ENCODE measurements around the gene OSBPL9. TPM values are rescaled to one million over a fixed set of nuclear protein-coding genes. Genes with fewer than 3 reads are reported as not detected.
A peak's percentile ranks its signal among the peaks of the same experiment; 100 is the strongest.

Gene OSBPL9
- total and polyA plus RNA-seq, 7 donors, result 31.8 to 81.5 (median 49.7) TPM

DNA sequence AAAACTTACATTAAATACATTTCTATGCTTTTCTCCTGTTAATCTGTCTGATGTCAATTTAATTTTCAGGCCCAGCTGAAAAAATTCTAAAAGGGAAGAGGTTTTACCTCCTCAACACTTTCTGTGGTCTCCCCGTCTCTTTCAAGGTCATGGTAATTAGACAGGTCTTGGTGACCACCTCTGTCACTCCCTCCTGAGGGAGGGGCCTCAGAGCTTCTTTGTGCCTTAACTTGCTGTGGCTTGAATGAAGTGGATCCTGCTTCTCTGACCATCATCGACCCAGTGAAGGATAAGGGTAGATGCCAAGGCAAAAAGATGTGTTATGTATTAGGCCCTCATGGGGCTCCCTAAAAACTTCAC is 40.8 kb upstream of the OSBPL9 start:
- H3K36me3 ChIP-seq, result no peaks in the 10 kb centered on the region
- H3K9me3 ChIP-seq, result no peaks in the 10 kb centered on the region
- H3K27ac ChIP-seq, result no peak overlapping the region
- H3K4me1 ChIP-seq, result no peaks in the 10 kb centered on the region
- H3K27me3 ChIP-seq, result no peaks in the 10 kb centered on the region
- H3K4me3 ChIP-seq, result no peak overlapping the region
- intact Hi-C loops (cut with DNase I), result no loop called here
- WGBS, 2 donors, result 77 to 85% methylated on average over 2 of the region's 2 CpGs
- TF ChIP-seq, protein P1, sequence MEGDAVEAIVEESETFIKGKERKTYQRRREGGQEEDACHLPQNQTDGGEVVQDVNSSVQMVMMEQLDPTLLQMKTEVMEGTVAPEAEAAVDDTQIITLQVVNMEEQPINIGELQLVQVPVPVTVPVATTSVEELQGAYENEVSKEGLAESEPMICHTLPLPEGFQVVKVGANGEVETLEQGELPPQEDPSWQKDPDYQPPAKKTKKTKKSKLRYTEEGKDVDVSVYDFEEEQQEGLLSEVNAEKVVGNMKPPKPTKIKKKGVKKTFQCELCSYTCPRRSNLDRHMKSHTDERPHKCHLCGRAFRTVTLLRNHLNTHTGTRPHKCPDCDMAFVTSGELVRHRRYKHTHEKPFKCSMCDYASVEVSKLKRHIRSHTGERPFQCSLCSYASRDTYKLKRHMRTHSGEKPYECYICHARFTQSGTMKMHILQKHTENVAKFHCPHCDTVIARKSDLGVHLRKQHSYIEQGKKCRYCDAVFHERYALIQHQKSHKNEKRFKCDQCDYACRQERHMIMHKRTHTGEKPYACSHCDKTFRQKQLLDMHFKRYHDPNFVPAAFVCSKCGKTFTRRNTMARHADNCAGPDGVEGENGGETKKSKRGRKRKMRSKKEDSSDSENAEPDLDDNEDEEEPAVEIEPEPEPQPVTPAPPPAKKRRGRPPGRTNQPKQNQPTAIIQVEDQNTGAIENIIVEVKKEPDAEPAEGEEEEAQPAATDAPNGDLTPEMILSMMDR (IDR thresholded peaks at IDR 0.05), result no peak
- no peak for DNase-seq

DNA sequence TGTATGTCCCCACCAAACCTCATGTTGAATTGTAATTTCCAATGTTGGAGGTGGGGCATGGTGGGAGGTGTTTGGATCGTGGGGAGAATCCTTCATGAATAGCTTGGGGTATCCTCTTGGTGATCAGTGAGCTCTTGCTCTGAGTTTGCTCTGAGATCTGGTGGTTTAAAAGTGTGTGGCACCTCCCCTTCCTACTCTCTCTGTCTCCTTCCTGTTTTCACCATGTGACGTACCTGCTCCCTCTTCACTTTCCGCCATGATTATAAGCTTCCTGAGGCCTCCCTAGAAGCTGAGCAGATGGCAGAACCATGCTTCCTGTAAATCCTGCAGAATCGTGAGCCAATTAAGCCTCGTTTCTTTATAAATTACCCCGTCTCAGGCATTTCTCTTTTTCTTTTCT is 40.0 kb upstream of the OSBPL9 start:
- no peaks in the 10 kb centered on the region for H3K9me3 ChIP-seq

DNA sequence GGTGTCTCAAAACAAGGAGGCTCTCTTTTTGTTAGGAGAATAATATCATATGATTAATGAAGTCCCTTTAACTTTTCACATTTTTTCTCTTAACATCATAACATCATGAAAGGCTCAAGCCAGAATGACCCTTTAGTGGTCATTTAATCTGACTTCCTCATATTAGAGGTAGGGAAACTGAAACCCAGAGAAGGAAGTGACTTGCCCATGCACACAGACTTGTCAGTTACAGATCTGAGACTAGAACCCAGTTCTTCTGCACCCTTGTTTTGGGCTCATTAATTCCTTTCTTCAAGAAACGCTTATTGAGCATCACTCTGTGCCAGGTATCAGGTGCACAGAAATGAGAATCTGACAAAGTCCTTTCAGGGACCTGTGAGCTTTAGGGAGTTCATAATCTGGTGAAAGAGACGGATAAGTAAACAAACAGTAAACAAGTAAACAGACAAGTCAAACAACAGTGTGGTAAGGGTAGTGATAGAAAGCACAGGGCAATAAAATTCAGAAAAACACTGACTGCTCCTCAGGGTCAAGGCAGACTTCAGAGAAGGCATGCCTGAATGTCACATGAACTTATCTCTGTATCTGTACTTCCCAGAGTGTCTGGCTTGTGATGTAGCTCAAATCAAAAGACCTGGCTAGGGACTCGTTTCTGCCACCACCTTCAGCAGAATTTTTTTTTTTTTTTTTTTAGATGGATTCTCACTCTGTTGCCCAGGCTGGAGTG is 38.3 kb upstream of the OSBPL9 start:
- intact Hi-C loops (cut with DNase I), result no loop called here
- Histone ChIP-seq H3K4me3 (no peak overlapping the region), H3K27me3 (no peaks in the 10 kb centered on the region), H3K36me3 (no peaks in the 10 kb centered on the region), H3K9me3 (no peaks in the 10 kb centered on the region), H3K4me1 (no peaks in the 10 kb centered on the region), H3K27ac (no peak overlapping the region)
- 56 to 57% methylated on average over 3 of the region's 3 CpGs for WGBS, 2 donors
- DNase-seq, result no peak
- TF ChIP-seq, protein P1 (IDR thresholded peaks at IDR 0.05), result no peak
- TF ChIP-seq POLR2AphosphoS5 (IDR thresholded peaks at IDR 0.05) (no peak), EP300 (IDR thresholded peaks at IDR 0.05) (no peak), POLR2A (IDR thresholded peaks at IDR 0.05) (no peak)

More for the DNA sequence above, 40.0 kb upstream of the OSBPL9 start:
- no peak for DNase-seq
- 89 to 95% methylated on average over 6 of the region's 6 CpGs for WGBS, 2 donors
- H3K36me3 ChIP-seq, result no peaks in the 10 kb centered on the region
- no peak overlapping the region for H3K4me3 ChIP-seq
- H3K4me1 ChIP-seq, result no peaks in the 10 kb centered on the region
- no peaks in the 10 kb centered on the region for H3K27me3 ChIP-seq
- intact Hi-C loops (cut with DNase I), result no loop called here
- TF ChIP-seq POLR2AphosphoS5 (IDR thresholded peaks at IDR 0.05), result no peak
- TF ChIP-seq EP300 (IDR thresholded peaks at IDR 0.05), result no peak
- TF ChIP-seq, protein P1 (IDR thresholded peaks at IDR 0.05), result no peak
- no peak for TF ChIP-seq POLR2A (IDR thresholded peaks at IDR 0.05)
- H3K27ac ChIP-seq, result no peak overlapping the region

DNA sequence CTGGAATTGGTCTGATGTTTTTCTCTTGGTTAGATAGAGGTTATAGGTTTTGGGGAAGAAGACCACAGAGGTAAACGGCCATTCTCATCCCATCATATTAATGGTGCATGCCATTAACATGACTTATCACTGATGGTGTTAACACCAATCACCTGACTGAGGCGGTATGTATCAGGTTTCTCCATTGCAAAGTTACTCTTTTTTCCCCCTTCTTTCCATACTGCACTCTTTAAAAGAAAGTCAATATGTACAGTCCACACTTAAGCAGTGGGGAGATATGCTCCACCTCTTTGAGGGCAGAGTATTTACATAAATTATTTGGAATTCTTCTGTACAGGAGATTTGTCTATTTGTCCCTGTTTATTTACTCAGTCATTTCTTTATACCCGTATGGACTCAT is 35.7 kb upstream of the OSBPL9 start:
- intact Hi-C loops (cut with DNase I), result no loop called here
- Histone ChIP-seq H3K27me3 (no peaks in the 10 kb centered on the region), H3K9me3 (no peaks in the 10 kb centered on the region), H3K4me1 (no peaks in the 10 kb centered on the region), H3K4me3 (no peak overlapping the region), H3K27ac (no peak overlapping the region), H3K36me3 (no peaks in the 10 kb centered on the region)
- DNase-seq, result no peak
- no peak for TF ChIP-seq POLR2AphosphoS5 (IDR thresholded peaks at IDR 0.05)
- TF ChIP-seq POLR2A (IDR thresholded peaks at IDR 0.05), result no peak
- TF ChIP-seq EP300 (IDR thresholded peaks at IDR 0.05), result no peak
- TF ChIP-seq, protein P1 (IDR thresholded peaks at IDR 0.05), result no peak
- 86 to 90% methylated on average over 3 of the region's 3 CpGs for WGBS, 2 donors

DNA sequence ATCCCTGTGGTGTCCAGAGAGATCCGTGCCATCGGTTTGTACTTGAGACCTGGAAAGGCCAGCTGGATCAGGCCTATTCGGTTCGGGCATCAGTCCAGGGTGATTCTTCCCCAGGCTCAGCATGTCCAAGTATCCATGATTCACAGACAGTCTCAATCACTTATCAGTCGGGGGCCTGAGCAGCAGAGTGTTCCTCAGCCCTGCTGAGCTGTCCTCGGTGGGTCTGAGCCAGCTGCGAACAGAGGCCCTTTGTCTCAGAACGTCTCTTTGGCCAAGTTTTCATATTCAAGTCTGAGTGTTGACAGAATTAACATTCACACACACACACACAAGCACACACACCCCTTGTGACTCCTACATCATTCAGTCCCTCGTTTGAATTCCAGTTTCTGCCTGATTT is 33.4 kb upstream of the OSBPL9 start:
- Histone ChIP-seq H3K4me1 (no peaks in the 10 kb centered on the region), H3K27ac (no peak overlapping the region), H3K36me3 (no peaks in the 10 kb centered on the region), H3K27me3 (no peaks in the 10 kb centered on the region), H3K4me3 (no peak overlapping the region), H3K9me3 (no peaks in the 10 kb centered on the region)
- no peak for TF ChIP-seq EP300 (IDR thresholded peaks at IDR 0.05)
- no peak for TF ChIP-seq POLR2AphosphoS5 (IDR thresholded peaks at IDR 0.05)
- TF ChIP-seq POLR2A (IDR thresholded peaks at IDR 0.05), result no peak
- TF ChIP-seq, protein P1 (IDR thresholded peaks at IDR 0.05), result no peak
- DNase-seq, result peak; percentile 75
- intact Hi-C loops (cut with DNase I), result no loop called here
- WGBS, 2 donors, result 69 to 77% methylated on average over 9 of the region's 9 CpGs
